K562 (cell line): ENCODE results near the gene ENTPD8. TPM values are rescaled to one million over a fixed set of nuclear protein-coding genes. Genes with fewer than 3 reads are reported as not detected.

Source experiments
- ATF3 ChIP-seq, 2 experiments: fragments of 450-650 bp in 1 of 2; sonication (generic) in 1 of 2; formaldehyde crosslinking in 1 of 2; IDR thresholded peaks in 1 of 2; conservative IDR thresholded peaks in 1 of 2; 2 replicates each; pipeline versions ENCODE4 v1.6.1 to v1.8.1; 2016 to 2023; ENCODE audit warnings: mild to moderate bottlenecking in 2 of 2, moderate library complexity in 2 of 2, inconsistent platforms in 1 of 2, missing genetic modification reagents in 1 of 2
- CEBPB ChIP-seq: fragments of 450-650 bp; IDR thresholded peaks from 2 replicates; pipeline ENCODE4 v1.6.1; 2016; ENCODE audit warnings: missing genetic modification characterization, missing compliant biosample characterization
- CHD1 ChIP-seq: fragments of 200-600 bp; sonication (generic); IDR thresholded peaks from one replicate; pipeline ENCODE4 v1.6.1; 2012; ENCODE audit warnings: mild to moderate bottlenecking, moderate library complexity, low read length, inconsistent platforms
- E2F6 ChIP-seq, 2 experiments: IDR thresholded peaks; 2 replicates each; pipeline ENCODE4 v1.6.1; 2011; ENCODE audit warnings: borderline replicate concordance in 1 of 2, control low read depth in 1 of 2, low read depth in 1 of 2, low read length in 1 of 2, mild to moderate bottlenecking in 1 of 2, mixed read lengths in 1 of 2, moderate library complexity in 1 of 2; ENCODE audit not compliant: insufficient read depth in 1 of 2, insufficient read length in 1 of 2, poor library complexity in 1 of 2, severe bottlenecking in 1 of 2; ENCODE audit errors: extremely low read depth in 1 of 2
- FIP1L1 ChIP-seq: fragments of 200-400 bp; formaldehyde crosslinking; IDR thresholded peaks from 2 replicates; pipeline ENCODE4 v1.6.1; 2018; ENCODE audit warnings: mild to moderate bottlenecking, low read depth, low read length; ENCODE audit not compliant: poor library complexity, severe bottlenecking
- FOSL1 ChIP-seq: fragments of 200-800 bp; sonication (Bioruptor generic); conservative IDR thresholded peaks from 2 replicates; pipeline ENCODE4 v1.6.1; 2016; ENCODE audit warnings: missing genetic modification characterization, missing compliant biosample characterization
- HNRNPLL ChIP-seq: fragments of 200-400 bp; formaldehyde crosslinking; IDR thresholded peaks from 2 replicates; pipeline ENCODE4 v1.6.1; 2017; ENCODE audit warnings: low read length, low read depth, mild to moderate bottlenecking; ENCODE audit not compliant: poor library complexity, severe bottlenecking
- JUN ChIP-seq, 2 experiments: sonication (generic) in 1 of 2; formaldehyde crosslinking in 1 of 2; IDR thresholded peaks; 2 replicates each; pipeline versions ENCODE4 v1.6.1 to v1.8.0; 2012 to 2022; ENCODE audit warnings: borderline replicate concordance in 2 of 2, mild to moderate bottlenecking in 2 of 2, improper control_type of control experiment in 1 of 2, low read depth in 1 of 2, low read length in 1 of 2, missing genetic modification reagents in 1 of 2
- KDM2B ChIP-seq: fragments of 250-450 bp; sonication (Bioruptor Pico); IDR thresholded peaks from 2 replicates; pipeline ENCODE4 v1.8.0; 2021; ENCODE audit warnings: mild to moderate bottlenecking, moderate library complexity
- L3MBTL2 ChIP-seq: fragments of 450-650 bp; IDR thresholded peaks from 2 replicates; pipeline ENCODE4 v1.6.1; 2016; ENCODE audit warnings: mild to moderate bottlenecking, moderate library complexity
- LEF1 ChIP-seq: fragments of 450-650 bp; IDR thresholded peaks from 2 replicates; pipeline ENCODE4 v1.6.1; 2016; ENCODE audit warnings: mild to moderate bottlenecking
- NBN ChIP-seq: fragments of 450-650 bp; IDR thresholded peaks from 2 replicates; pipeline ENCODE4 v1.6.1; 2016; ENCODE audit warnings: low read depth, mild to moderate bottlenecking
- NFIC ChIP-seq: fragments of 450-650 bp; IDR thresholded peaks from 2 replicates; pipeline ENCODE4 v1.6.1; 2017; ENCODE audit warnings: mild to moderate bottlenecking, inconsistent platforms
- RBFOX2 ChIP-seq: fragments of 200-400 bp; formaldehyde crosslinking; IDR thresholded peaks from 2 replicates; pipeline ENCODE4 v1.6.1; 2017; ENCODE audit warnings: low read depth, mild to moderate bottlenecking, low read length, moderate library complexity
- TEAD1 ChIP-seq, 2 experiments: fragments of 450-650 bp in 1 of 2; sonication (generic) in 1 of 2; formaldehyde crosslinking; IDR thresholded peaks; 2 replicates each; pipeline versions ENCODE4 v1.4.0 to v1.8.0; 2020 to 2022; ENCODE audit warnings: mild to moderate bottlenecking in 2 of 2, missing genetic modification reagents in 1 of 2
- ZBTB34 ChIP-seq: fragments of 250-450 bp; sonication (Bioruptor Pico); IDR thresholded peaks from 2 replicates; pipeline ENCODE4 v1.8.0; 2021; ENCODE audit warnings: mild to moderate bottlenecking, moderate library complexity
- ZBTB7A ChIP-seq: IDR thresholded peaks from 2 replicates; pipeline ENCODE4 v1.6.1; 2011; ENCODE audit warnings: low read depth, mild to moderate bottlenecking, low read length, moderate library complexity, borderline replicate concordance; ENCODE audit not compliant: control insufficient read depth
- ZFX ChIP-seq: sonication (generic); formaldehyde crosslinking; IDR thresholded peaks from 2 replicates; pipeline ENCODE4 v1.8.0; 2022; ENCODE audit warnings: mild to moderate bottlenecking, missing genetic modification reagents, moderate library complexity
- ZKSCAN1 ChIP-seq: fragments of 150-350 bp; IDR thresholded peaks from 2 replicates; pipeline ENCODE4 v1.6.1; 2016; ENCODE audit warnings: low read depth, low read length
- ZNF3 ChIP-seq: fragments of 250-450 bp; sonication (Bioruptor Pico); IDR thresholded peaks from 2 replicates; pipeline ENCODE4 v1.5.0; 2021; ENCODE audit warnings: mild to moderate bottlenecking, moderate library complexity
- ZNF511 ChIP-seq: sonication (generic); formaldehyde crosslinking; IDR thresholded peaks from 2 replicates; pipeline ENCODE4 v1.8.0; 2022; ENCODE audit warnings: mild to moderate bottlenecking, missing genetic modification reagents
- ZNF707 ChIP-seq: fragments of 250-450 bp; sonication (Bioruptor Pico); conservative IDR thresholded peaks from 2 replicates; pipeline ENCODE4 v1.8.0; 2022; ENCODE audit warnings: inconsistent platforms, mild to moderate bottlenecking, moderate library complexity
- ZNF830 ChIP-seq: fragments of 250-450 bp; sonication (Bioruptor Pico); IDR thresholded peaks from 2 replicates; pipeline ENCODE4 v1.5.0; 2021; ENCODE audit warnings: mild to moderate bottlenecking
- polyA plus RNA-seq, 8 experiments: library from polyadenylated mRNA; depleted of rRNA in 4 of 8; stranded (reverse) in 5 of 8; unstranded in 3 of 8; fragments of >200 nt; fragmentation: Nextera tagmentation in 2 of 8; fragmentation: Illumina TruSeq in 1 of 8; extraction: Ambion mirVana in 2 of 8; extraction: Trizol in 1 of 8; gene quantifications; 2 replicates each; pipeline versions ENCODE4 v1.2.1 to v1.2.3, GENCODE V29; 2011 to 2014; ENCODE audit warnings: inconsistent platforms in 1 of 8, missing spikeins in 1 of 8
- total RNA-seq, 7 experiments: library from RNA; depleted of rRNA in 6 of 7; stranded (reverse); fragments of >200 nt in 6 of 7; fragmentation: Illumina TruSeq in 2 of 7; extraction: Trizol in 2 of 7; gene quantifications; 2 replicates each; pipeline versions ENCODE4 v1.2.1 to v1.2.3, GENCODE V29; 2011 to 2021; ENCODE audit warnings: low replicate concordance in 1 of 7

ENTPD8 gene
- total and polyA plus RNA-seq, 9 of the 15 experiments (the other 6 are each of a cell fraction or from before 2014, with no cell fraction given), result 0.06 to 0.27 (median 0.19) TPM; not detected in 5

GRCh38 chr9:137423514-137424291, 17.5 kb downstream of the ENTPD8 start (continued):
- TF ChIP-seq ZNF3 (no peak), ZNF707 (no peak), HNRNPLL (no peak), NFIC (no peak), ATF3 (IDR thresholded peaks at IDR 0.05) (peak; percentile 58), ATF3 (CRISPR knock-in tag; conservative IDR thresholded peaks at IDR 0.05) (no peak), E2F6 (IDR thresholded peaks at IDR 0.05; ENCODE audit: borderline replicate concordance in 1 of 2, extremely low read depth in 1 of 2, insufficient read depth in 1 of 2, insufficient read length in 1 of 2, low read depth in 1 of 2, low read length in 1 of 2, poor library complexity in 1 of 2, severe bottlenecking in 1 of 2) (peak in 1 of 2 experiments; percentile 58), ZBTB7A (peak; percentile 56; the same call in 1 of the 2 replicates), ZBTB34 (no peak), FOSL1 (tag) (peak; percentile 85), TEAD1 (CRISPR knock-in tag; IDR thresholded peaks at IDR 0.05) (0 out of 4 replicates have a peak, but pooled peaks of 1 of the 2 experiments have one; percentile 3), ZNF830 (CRISPR knock-in tag) (no peak), KDM2B (CRISPR knock-in tag) (no peak), ZFX (CRISPR knock-in tag) (peak; percentile 3; the same call in 1 of the 2 replicates), L3MBTL2 (peak; percentile 59), ZKSCAN1 (no peak), JUN (IDR thresholded peaks at IDR 0.05; ENCODE audit: borderline replicate concordance, low read depth, low read length) (0 out of 2 replicates have a peak, but pooled peaks have one; percentile 47), JUN (CRISPR knock-in tag; IDR thresholded peaks at IDR 0.05; ENCODE audit: borderline replicate concordance) (no peak), CEBPB (tag) (no peak), LEF1 (no peak), CHD1 (peak; percentile 84), FIP1L1 (peak; percentile 81), RBFOX2 (peak; percentile 10; the same call in 1 of the 2 replicates), ZNF511 (CRISPR knock-in tag) (0 out of 2 replicates have a peak, but pooled peaks have one; percentile 34), NBN (no peak)
